Measurements from ENCODE around the gene SH2D6.
"Not testable (repeated sequence)": the region's sequence is repeated elsewhere in the genome, so short reads cannot be mapped to it uniquely, and the experiment has no call there.

SH2D6 gene

GRCh38 chr2:85422072-85422457 is 3.6 kb downstream of the SH2D6 start:
- DNase-seq (ENCODE audit: low read depth): no peak

GRCh38 chr2:85423525-85423924 is 5.0 kb downstream of the SH2D6 start:
- DNase-seq (ENCODE audit: low read depth): no peak

- DNase-seq (ENCODE audit: low read depth): no peak
These were observed 7.1 kb downstream of the SH2D6 start for GRCh38 chr2:85425588-85425987.

- no peak for DNase-seq (ENCODE audit: low read depth)
These were observed 8.9 kb downstream of the SH2D6 start for GRCh38 chr2:85427300-85427835.

GRCh38 chr2:85428343-85428881 is 9.9 kb downstream of the SH2D6 start:
- no peak for DNase-seq (ENCODE audit: low read depth)

- no peak for DNase-seq (ENCODE audit: low read depth)
These were observed 10.9 kb downstream of the SH2D6 start for GRCh38 chr2:85429213-85429923.

- DNase-seq (ENCODE audit: low read depth): no peak
These were observed 11.4 kb downstream of the SH2D6 start for GRCh38 chr2:85429924-85430289.

GRCh38 chr2:85430752-85431569 is 12.4 kb downstream of the SH2D6 start:
- DNase-seq (ENCODE audit: low read depth): no peak

- DNase-seq (ENCODE audit: low read depth): no peak
These were observed 13.2 kb downstream of the SH2D6 start for GRCh38 chr2:85431570-85432205.

- DNase-seq (ENCODE audit: low read depth): no peak
These were observed 15.1 kb downstream of the SH2D6 start for GRCh38 chr2:85433511-85434089.

- no peak for DNase-seq (ENCODE audit: low read depth)
These were observed 16.2 kb downstream of the SH2D6 start for GRCh38 chr2:85434696-85435095.

- DNase-seq (ENCODE audit: low read depth): no peak
These were observed 16.9 kb downstream of the SH2D6 start for GRCh38 chr2:85435220-85435958.

- no peak for DNase-seq (ENCODE audit: low read depth)
These were observed 17.7 kb downstream of the SH2D6 start for GRCh38 chr2:85435981-85436835.

- no peak for DNase-seq (ENCODE audit: low read depth)
These were observed 18.4 kb downstream of the SH2D6 start for GRCh38 chr2:85436836-85437487.

GRCh38 chr2:85437488-85438200 is 19.1 kb downstream of the SH2D6 start:
- peak; percentile 57 for DNase-seq (ENCODE audit: low read depth)

- DNase-seq (ENCODE audit: low read depth): no peak
These were observed 19.9 kb downstream of the SH2D6 start for GRCh38 chr2:85438201-85439024.

- DNase-seq (ENCODE audit: low read depth): no peak
These were observed 20.5 kb downstream of the SH2D6 start for GRCh38 chr2:85439025-85439472.

GRCh38 chr2:85439569-85439968 is 21.1 kb downstream of the SH2D6 start:
- DNase-seq (ENCODE audit: low read depth): not testable (repeated sequence)

All from activated T-cell treated with anti-CD3 and anti-CD28 coated beads for 24 hours (primary cell).